Measurements from ENCODE around the gene ADAMTSL1.

GRCh38 chr9:18499062-18499461, 25.1 kb downstream of the ADAMTSL1 start:
- TF ChIP-seq CTCF (IDR thresholded peaks at IDR 0.05; ENCODE audit: poor library complexity, severe bottlenecking) (no peak), EZH2 (IDR thresholded peaks at IDR 0.05; ENCODE audit: borderline replicate concordance, insufficient read depth, low read length, poor library complexity, severe bottlenecking) (no peak), EP300 (conservative IDR thresholded peaks at IDR 0.05; ENCODE audit: poor library complexity, severe bottlenecking) (no peak), TAF1 (IDR thresholded peaks at IDR 0.05; ENCODE audit: low read depth) (no peak), POLR2AphosphoS5 (IDR thresholded peaks at IDR 0.05) (no peak), REST (IDR thresholded peaks at IDR 0.05; ENCODE audit: borderline replicate concordance) (no peak), MXI1 (conservative IDR thresholded peaks at IDR 0.05; ENCODE audit: poor library complexity, severe bottlenecking) (no peak), SMC3 (conservative IDR thresholded peaks at IDR 0.05; ENCODE audit: poor library complexity) (no peak), RAD21 (conservative IDR thresholded peaks at IDR 0.05) (no peak)

All from neural cell (in vitro differentiated cells).